Measurements from ENCODE around the gene OR10P1.

The OR10P1 gene

GRCh38 chr12:55658635-55659391 lies 22.1 kb downstream of the OR10P1 start:
- no peak for DNase-seq (ENCODE audit: low spot score)
- Mint-ChIP-seq H3K4me3 (no peak overlapping the region), H3K27me3 (ENCODE audit: low read depth) (peaks cover 15% of the 10 kb centered on the region), H3K9me3 (no peaks in the 10 kb centered on the region), H3K36me3 (ENCODE audit: low read depth) (no peaks in the 10 kb centered on the region), H3K4me1 (ENCODE audit: low read depth) (peaks cover 2% of the 10 kb centered on the region), H3K27ac (no peak overlapping the region)

- no peak for DNase-seq (ENCODE audit: low spot score)
- peaks cover 2% of the 10 kb centered on the region for H3K4me1 Mint-ChIP-seq (ENCODE audit: low read depth)
- no peaks in the 10 kb centered on the region for H3K36me3 Mint-ChIP-seq (ENCODE audit: low read depth)
- H3K9me3 Mint-ChIP-seq = no peaks in the 10 kb centered on the region
- H3K27ac Mint-ChIP-seq = no peak overlapping the region
- no peak overlapping the region for H3K4me3 Mint-ChIP-seq
- peaks cover 15% of the 10 kb centered on the region for H3K27me3 Mint-ChIP-seq (ENCODE audit: low read depth)
These were observed 23.0 kb downstream of the OR10P1 start for GRCh38 chr12:55659486-55660385.

GRCh38 chr12:55663391-55663790 lies 26.7 kb downstream of the OR10P1 start:
- Mint-ChIP-seq H3K27me3 (ENCODE audit: low read depth) (peaks cover 12% of the 10 kb centered on the region), H3K4me1 (ENCODE audit: low read depth) (no peaks in the 10 kb centered on the region), H3K27ac (no peak overlapping the region), H3K4me3 (no peak overlapping the region), H3K9me3 (no peaks in the 10 kb centered on the region), H3K36me3 (ENCODE audit: low read depth) (no peaks in the 10 kb centered on the region)
- DNase-seq (ENCODE audit: low spot score) = no peak

- Mint-ChIP-seq H3K27me3 (ENCODE audit: low read depth) (peaks cover 9% of the 10 kb centered on the region), H3K36me3 (ENCODE audit: low read depth) (no peaks in the 10 kb centered on the region), H3K4me1 (ENCODE audit: low read depth) (no peaks in the 10 kb centered on the region), H3K27ac (no peak overlapping the region), H3K4me3 (no peak overlapping the region), H3K9me3 (no peaks in the 10 kb centered on the region)
- DNase-seq (ENCODE audit: low spot score) = no peak
These were observed 28.1 kb downstream of the OR10P1 start for GRCh38 chr12:55664826-55665225.

GRCh38 chr12:55666508-55666907 lies 29.8 kb downstream of the OR10P1 start:
- Mint-ChIP-seq H3K36me3 (ENCODE audit: low read depth) (no peaks in the 10 kb centered on the region), H3K4me3 (no peak overlapping the region), H3K4me1 (ENCODE audit: low read depth) (no peaks in the 10 kb centered on the region), H3K27me3 (ENCODE audit: low read depth) (peaks cover 4% of the 10 kb centered on the region), H3K27ac (no peak overlapping the region), H3K9me3 (no peaks in the 10 kb centered on the region)
- no peak for DNase-seq (ENCODE audit: low spot score)

GRCh38 chr12:55670276-55670675 lies 33.6 kb downstream of the OR10P1 start:
- no peaks in the 10 kb centered on the region for H3K36me3 Mint-ChIP-seq (ENCODE audit: low read depth)
- no peaks in the 10 kb centered on the region for H3K9me3 Mint-ChIP-seq
- no peaks in the 10 kb centered on the region for H3K4me1 Mint-ChIP-seq (ENCODE audit: low read depth)
- no peak overlapping the region for H3K27ac Mint-ChIP-seq
- no peak overlapping the region for H3K4me3 Mint-ChIP-seq
- no peak for DNase-seq (ENCODE audit: low spot score)
- peaks cover 7% of the 10 kb centered on the region for H3K27me3 Mint-ChIP-seq (ENCODE audit: low read depth)

- Mint-ChIP-seq H3K4me3 (no peak overlapping the region), H3K4me1 (ENCODE audit: low read depth) (no peaks in the 10 kb centered on the region), H3K27ac (no peak overlapping the region), H3K27me3 (ENCODE audit: low read depth) (peaks cover 15% of the 10 kb centered on the region), H3K9me3 (no peaks in the 10 kb centered on the region), H3K36me3 (ENCODE audit: low read depth) (no peaks in the 10 kb centered on the region)
- DNase-seq (ENCODE audit: low spot score) = no peak
These were observed 35.1 kb downstream of the OR10P1 start for GRCh38 chr12:55671746-55672145.

GRCh38 chr12:55673638-55674037 lies 36.9 kb downstream of the OR10P1 start:
- Mint-ChIP-seq H3K27ac (no peak overlapping the region), H3K4me3 (no peak overlapping the region), H3K36me3 (ENCODE audit: low read depth) (no peaks in the 10 kb centered on the region), H3K27me3 (ENCODE audit: low read depth) (peaks cover 15% of the 10 kb centered on the region), H3K9me3 (no peaks in the 10 kb centered on the region), H3K4me1 (ENCODE audit: low read depth) (no peaks in the 10 kb centered on the region)
- DNase-seq (ENCODE audit: low spot score) = no peak

- Mint-ChIP-seq H3K4me3 (no peak overlapping the region), H3K9me3 (no peaks in the 10 kb centered on the region), H3K4me1 (ENCODE audit: low read depth) (no peaks in the 10 kb centered on the region), H3K27ac (no peak overlapping the region), H3K36me3 (ENCODE audit: low read depth) (no peaks in the 10 kb centered on the region), H3K27me3 (ENCODE audit: low read depth) (peaks cover 24% of the 10 kb centered on the region)
- DNase-seq (ENCODE audit: low spot score) = no peak
These were observed 39.0 kb downstream of the OR10P1 start for GRCh38 chr12:55675666-55676065.

GRCh38 chr12:55676707-55677106 lies 40.0 kb downstream of the OR10P1 start:
- Mint-ChIP-seq H3K27me3 (ENCODE audit: low read depth) (peaks cover 34% of the 10 kb centered on the region), H3K36me3 (ENCODE audit: low read depth) (no peaks in the 10 kb centered on the region)

GRCh38 chr12:55679691-55680090 lies 43.0 kb downstream of the OR10P1 start:
- Mint-ChIP-seq H3K4me1 (ENCODE audit: low read depth) (no peaks in the 10 kb centered on the region), H3K36me3 (ENCODE audit: low read depth) (no peaks in the 10 kb centered on the region), H3K4me3 (no peak overlapping the region), H3K27me3 (ENCODE audit: low read depth) (peaks cover 40% of the 10 kb centered on the region), H3K27ac (no peak overlapping the region), H3K9me3 (no peaks in the 10 kb centered on the region)
- DNase-seq (ENCODE audit: low spot score) = no peak

More at GRCh38 chr12:55676707-55677106, 40.0 kb downstream of the OR10P1 start:
- DNase-seq (ENCODE audit: low spot score) = no peak
- Mint-ChIP-seq H3K4me1 (ENCODE audit: low read depth) (no peaks in the 10 kb centered on the region), H3K4me3 (no peak overlapping the region), H3K9me3 (no peaks in the 10 kb centered on the region), H3K27ac (no peak overlapping the region)

- no peak overlapping the region for H3K27ac Mint-ChIP-seq
- no peaks in the 10 kb centered on the region for H3K9me3 Mint-ChIP-seq
- no peak overlapping the region for H3K4me3 Mint-ChIP-seq
- H3K36me3 Mint-ChIP-seq (ENCODE audit: low read depth) = no peaks in the 10 kb centered on the region
- peaks cover 32% of the 10 kb centered on the region for H3K27me3 Mint-ChIP-seq (ENCODE audit: low read depth)
- no peaks in the 10 kb centered on the region for H3K4me1 Mint-ChIP-seq (ENCODE audit: low read depth)
- no peak for DNase-seq (ENCODE audit: low spot score)
These were observed 44.7 kb downstream of the OR10P1 start for GRCh38 chr12:55681142-55682077.

- no peaks in the 10 kb centered on the region for H3K4me1 Mint-ChIP-seq (ENCODE audit: low read depth)
- no peaks in the 10 kb centered on the region for H3K9me3 Mint-ChIP-seq
- peaks cover 30% of the 10 kb centered on the region for H3K27me3 Mint-ChIP-seq (ENCODE audit: low read depth)
- DNase-seq (ENCODE audit: low spot score) = no peak
- no peak overlapping the region for H3K27ac Mint-ChIP-seq
- H3K4me3 Mint-ChIP-seq = no peak overlapping the region
- no peaks in the 10 kb centered on the region for H3K36me3 Mint-ChIP-seq (ENCODE audit: low read depth)
These were observed 45.5 kb downstream of the OR10P1 start for GRCh38 chr12:55682087-55682796.
